Prostate gland (tissue), 2 donors: ENCODE data around the gene RBM5. TPM values are rescaled to one million over a fixed set of nuclear protein-coding genes. Genes with fewer than 3 reads are reported as not detected.

Source experiments
- DNase-seq: peaks from one replicate; pipeline ENCODE4 v3.0.0-alpha.2; 2019; ENCODE audit warnings: low spot score
- H3K27ac ChIP-seq, 2 donors: fragments of 200-600 bp; sonication (generic); 2 replicates each; pipeline ENCODE4 v1.5.1; 2017 to 2019
- H3K27me3 ChIP-seq: fragments of 200-600 bp; sonication (generic); replicated peaks from 2 replicates; pipeline ENCODE4 v1.5.1; 2019; ENCODE audit not compliant: insufficient read depth
- H3K36me3 ChIP-seq, 2 donors: fragments of 200-600 bp; sonication (generic); 1 replicate in 1 of 2; 2 replicates in 1 of 2; pipeline versions ENCODE4 v1.5.1 to v1.8.1; 2017 to 2019
- H3K4me1 ChIP-seq: fragments of 200-600 bp; sonication (generic); replicated peaks from 2 replicates; pipeline ENCODE4 v1.5.1; 2019
- H3K4me3 ChIP-seq, 2 donors: fragments of 200-600 bp; sonication (generic); 2 replicates each; pipeline ENCODE4 v1.5.1; 2017 to 2019
- H3K9me3 ChIP-seq: fragments of 200-600 bp; sonication (generic); 2 replicates; pipeline ENCODE4 v1.5.1; 2017
- CTCF ChIP-seq, 4 experiments: fragments of 200-600 bp in 2 of 4; fragments of 450-650 bp in 2 of 4; sonication (generic) in 2 of 4; IDR thresholded peaks; 1 replicate in 3 of 4; 2 replicates in 1 of 4; pipeline ENCODE4 v1.5.1; 2016 to 2019; ENCODE audit warnings: antibody characterized with exemption in 4 of 4, mild to moderate bottlenecking in 2 of 4, moderate library complexity in 2 of 4
- POLR2A ChIP-seq: fragments of 450-650 bp; IDR thresholded peaks from one replicate; pipeline ENCODE4 v1.6.1; 2016; ENCODE audit warnings: antibody characterized with exemption, mild to moderate bottlenecking
- POLR2AphosphoS5 ChIP-seq: sonication (generic); formaldehyde crosslinking; IDR thresholded peaks from one replicate; pipeline ENCODE4 v1.6.1; 2017; ENCODE audit warnings: antibody characterized with exemption
- WGBS: methylation state at CpG from one replicate; pipeline ENCODE4 v1.1.5; 2018; 5-methylcytosine and 5-hydroxymethylcytosine counted together
- intact Hi-C: fragments of 100-400 bp; cut with DNase I; formaldehyde crosslinking; loops from one replicate; pipeline ENCODE4 v1.14.2; 2022
- total RNA-seq, 2 donors: library from RNA; depleted of rRNA; stranded (reverse); fragments of >200 nt; gene quantifications; one replicate each; pipeline ENCODE4 v1.1.0, GENCODE V29; 2016

Gene RBM5
- total RNA-seq, 2 donors from 2014 or later, result 135 to 260 TPM

DNA sequence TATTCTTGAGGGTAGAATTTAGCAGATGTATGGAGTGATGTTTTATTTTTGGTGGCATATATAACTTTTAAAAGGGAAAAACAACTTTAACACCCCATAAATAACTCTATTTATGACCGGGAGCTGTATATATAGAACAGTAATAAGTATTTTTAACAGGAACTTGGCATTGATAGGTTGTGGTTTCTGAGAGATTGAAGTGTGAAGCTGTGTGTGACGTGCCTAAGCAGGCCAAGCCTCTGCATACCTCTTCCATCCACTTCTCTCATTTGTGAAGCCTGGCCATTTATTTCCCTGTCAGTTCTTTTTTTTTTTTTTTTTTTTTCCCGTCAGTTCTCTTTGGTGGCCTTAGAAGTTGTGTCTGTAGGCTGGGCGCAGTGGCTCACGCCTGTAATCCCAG lies 23.0 kb downstream of the RBM5 start:
- no peaks in the 10 kb centered on the region for H3K4me1 ChIP-seq
- H3K27ac ChIP-seq, result no peak overlapping the region
- no peak for DNase-seq
- peaks cover 41 to 76% of the 10 kb centered on the region in 2 donors for H3K36me3 ChIP-seq
- WGBS, result 69% methylated on average over 5 of the region's 5 CpGs
- no peaks in the 10 kb centered on the region for H3K9me3 ChIP-seq
- intact Hi-C loops, result no loop called here
- TF ChIP-seq POLR2A (no peak), POLR2AphosphoS5 (no peak), CTCF (IDR thresholded peaks at IDR 0.05) (no peak)
- H3K27me3 ChIP-seq, result no peaks in the 10 kb centered on the region
- no peak overlapping the region for H3K4me3 ChIP-seq

DNA sequence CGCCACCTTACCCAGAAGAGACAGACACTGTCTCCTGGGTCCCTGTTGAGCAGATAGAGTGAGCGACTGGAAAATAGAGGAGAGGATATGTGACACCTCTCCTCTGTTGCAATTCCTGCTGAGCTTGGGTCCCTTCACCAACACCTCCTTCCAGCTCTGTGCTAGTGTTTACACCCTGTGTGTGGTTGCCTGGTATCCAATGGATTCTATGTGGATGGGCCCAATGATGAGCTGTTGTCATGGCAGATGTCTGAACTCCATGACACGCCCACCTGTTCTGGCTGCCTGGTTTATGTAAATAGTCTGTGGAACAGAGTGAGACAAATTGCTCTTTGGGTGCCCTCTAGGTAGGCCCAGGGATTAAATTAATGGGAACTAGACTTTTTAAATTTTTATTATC lies 23.7 kb downstream of the RBM5 start:
- no peak overlapping the region for H3K4me3 ChIP-seq
- no peak for TF ChIP-seq POLR2AphosphoS5
- TF ChIP-seq CTCF (IDR thresholded peaks at IDR 0.05), result no peak
- no peak for TF ChIP-seq POLR2A
- no peak for DNase-seq
- H3K27me3 ChIP-seq, result no peaks in the 10 kb centered on the region
- WGBS, result 88% methylated on average over 3 of the region's 3 CpGs
- H3K4me1 ChIP-seq, result no peaks in the 10 kb centered on the region
- peaks cover 43 to 78% of the 10 kb centered on the region in 2 donors for H3K36me3 ChIP-seq
- H3K9me3 ChIP-seq, result no peaks in the 10 kb centered on the region
- intact Hi-C loops, result no loop called here
- no peak overlapping the region for H3K27ac ChIP-seq

DNA sequence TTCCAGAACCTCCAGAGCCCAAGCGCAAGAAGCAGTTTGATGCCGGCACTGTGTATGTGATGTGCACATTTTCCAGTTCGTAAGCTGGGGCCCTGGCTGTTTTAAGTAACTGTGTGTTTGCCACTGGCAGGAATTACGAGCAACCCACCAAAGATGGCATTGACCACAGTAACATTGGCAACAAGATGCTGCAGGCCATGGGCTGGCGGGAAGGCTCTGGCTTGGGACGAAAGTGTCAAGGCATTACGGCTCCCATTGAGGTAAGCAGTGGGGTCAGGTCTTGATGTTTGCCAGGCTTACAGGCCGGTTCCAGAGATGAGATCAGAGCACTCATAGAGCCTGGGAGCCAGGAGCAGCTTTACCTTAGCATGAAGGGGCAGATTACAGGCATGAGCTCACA lies 28.4 kb downstream of the RBM5 start:
- no peak for DNase-seq
- intact Hi-C loops, result no loop called here
- WGBS, result 91% methylated on average over 8 of the region's 8 CpGs

GRCh38 chr3:50118237-50118636 lies 29.5 kb downstream of the RBM5 start:
- no peaks in the 10 kb centered on the region for H3K4me1 ChIP-seq
- no peaks in the 10 kb centered on the region for H3K9me3 ChIP-seq
- 84% methylated on average over 10 of the region's 10 CpGs for WGBS
- peaks cover 35 to 44% of the 10 kb centered on the region in 2 donors for H3K36me3 ChIP-seq
- intact Hi-C loops, result no loop called here
- TF ChIP-seq POLR2AphosphoS5, result no peak
- DNase-seq, result no peak
- H3K4me3 ChIP-seq, result no peak overlapping the region
- no peaks in the 10 kb centered on the region for H3K27me3 ChIP-seq
- H3K27ac ChIP-seq, result no peak overlapping the region

More for the DNA sequence above, 28.4 kb downstream of the RBM5 start:
- H3K36me3 ChIP-seq, result peaks cover 35 to 50% of the 10 kb centered on the region in 2 donors
- H3K27ac ChIP-seq, result no peak overlapping the region
- TF ChIP-seq POLR2A (no peak), POLR2AphosphoS5 (no peak), CTCF (IDR thresholded peaks at IDR 0.05) (no peak)
- no peaks in the 10 kb centered on the region for H3K4me1 ChIP-seq
- H3K4me3 ChIP-seq, result no peak overlapping the region
- no peaks in the 10 kb centered on the region for H3K9me3 ChIP-seq
- H3K27me3 ChIP-seq, result no peaks in the 10 kb centered on the region

GRCh38 chr3:50119786-50120185 lies 31.1 kb downstream of the RBM5 start:
- Histone ChIP-seq H3K27me3 (no peaks in the 10 kb centered on the region), H3K4me3 (no peak overlapping the region), H3K27ac (no peak overlapping the region), H3K36me3 (peaks cover 29 to 32% of the 10 kb centered on the region in 2 donors), H3K9me3 (no peaks in the 10 kb centered on the region), H3K4me1 (peaks cover under 1% of the 10 kb centered on the region)
- DNase-seq, result no peak
- intact Hi-C loops, result no loop called here
- no peak for TF ChIP-seq CTCF (IDR thresholded peaks at IDR 0.05)
- no peak for TF ChIP-seq POLR2AphosphoS5
- no peak for TF ChIP-seq POLR2A
- 85% methylated on average over 3 of the region's 3 CpGs for WGBS
